ENCODE results near the gene FAM163B.

The FAM163B gene

DNA sequence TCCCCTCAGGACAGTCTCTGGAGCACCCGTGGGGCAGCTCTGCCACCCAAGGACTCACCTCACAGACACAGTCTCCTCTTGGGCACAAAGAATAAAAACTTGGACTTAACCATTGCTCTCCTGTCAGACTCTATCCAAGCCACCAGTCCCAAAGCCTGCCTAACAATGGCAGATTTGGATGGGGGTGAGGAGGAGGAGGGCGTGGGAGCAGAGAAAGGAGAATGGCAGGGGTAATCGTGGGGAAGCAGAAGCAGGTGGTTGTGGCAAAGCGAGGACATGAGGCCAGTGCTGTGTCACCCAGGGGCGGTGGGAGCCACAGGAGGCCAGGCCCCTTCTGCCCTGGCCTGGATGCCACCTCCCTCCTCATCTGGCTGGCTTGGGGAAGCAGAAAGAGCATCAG, 5.5 kb upstream of the FAM163B start:
- no peak for DNase-seq (ENCODE audit: low read depth in 1 of 2, low spot score in 1 of 2)
- H3K4me3 ChIP-seq (replicated peaks; ENCODE audit: insufficient read depth, low read length) = no peak overlapping the region
- peaks cover 4% of the 10 kb centered on the region for H3K27me3 ChIP-seq (ENCODE audit: insufficient read depth, poor library complexity, severe bottlenecking)
- TF ChIP-seq, protein P1, sequence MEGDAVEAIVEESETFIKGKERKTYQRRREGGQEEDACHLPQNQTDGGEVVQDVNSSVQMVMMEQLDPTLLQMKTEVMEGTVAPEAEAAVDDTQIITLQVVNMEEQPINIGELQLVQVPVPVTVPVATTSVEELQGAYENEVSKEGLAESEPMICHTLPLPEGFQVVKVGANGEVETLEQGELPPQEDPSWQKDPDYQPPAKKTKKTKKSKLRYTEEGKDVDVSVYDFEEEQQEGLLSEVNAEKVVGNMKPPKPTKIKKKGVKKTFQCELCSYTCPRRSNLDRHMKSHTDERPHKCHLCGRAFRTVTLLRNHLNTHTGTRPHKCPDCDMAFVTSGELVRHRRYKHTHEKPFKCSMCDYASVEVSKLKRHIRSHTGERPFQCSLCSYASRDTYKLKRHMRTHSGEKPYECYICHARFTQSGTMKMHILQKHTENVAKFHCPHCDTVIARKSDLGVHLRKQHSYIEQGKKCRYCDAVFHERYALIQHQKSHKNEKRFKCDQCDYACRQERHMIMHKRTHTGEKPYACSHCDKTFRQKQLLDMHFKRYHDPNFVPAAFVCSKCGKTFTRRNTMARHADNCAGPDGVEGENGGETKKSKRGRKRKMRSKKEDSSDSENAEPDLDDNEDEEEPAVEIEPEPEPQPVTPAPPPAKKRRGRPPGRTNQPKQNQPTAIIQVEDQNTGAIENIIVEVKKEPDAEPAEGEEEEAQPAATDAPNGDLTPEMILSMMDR (IDR thresholded peaks at IDR 0.05; ENCODE audit: insufficient read depth, low read length) = no peak
- no peak for TF ChIP-seq POLR2AphosphoS5 (IDR thresholded peaks at IDR 0.05; ENCODE audit: low read depth)
- TF ChIP-seq, protein P2, sequence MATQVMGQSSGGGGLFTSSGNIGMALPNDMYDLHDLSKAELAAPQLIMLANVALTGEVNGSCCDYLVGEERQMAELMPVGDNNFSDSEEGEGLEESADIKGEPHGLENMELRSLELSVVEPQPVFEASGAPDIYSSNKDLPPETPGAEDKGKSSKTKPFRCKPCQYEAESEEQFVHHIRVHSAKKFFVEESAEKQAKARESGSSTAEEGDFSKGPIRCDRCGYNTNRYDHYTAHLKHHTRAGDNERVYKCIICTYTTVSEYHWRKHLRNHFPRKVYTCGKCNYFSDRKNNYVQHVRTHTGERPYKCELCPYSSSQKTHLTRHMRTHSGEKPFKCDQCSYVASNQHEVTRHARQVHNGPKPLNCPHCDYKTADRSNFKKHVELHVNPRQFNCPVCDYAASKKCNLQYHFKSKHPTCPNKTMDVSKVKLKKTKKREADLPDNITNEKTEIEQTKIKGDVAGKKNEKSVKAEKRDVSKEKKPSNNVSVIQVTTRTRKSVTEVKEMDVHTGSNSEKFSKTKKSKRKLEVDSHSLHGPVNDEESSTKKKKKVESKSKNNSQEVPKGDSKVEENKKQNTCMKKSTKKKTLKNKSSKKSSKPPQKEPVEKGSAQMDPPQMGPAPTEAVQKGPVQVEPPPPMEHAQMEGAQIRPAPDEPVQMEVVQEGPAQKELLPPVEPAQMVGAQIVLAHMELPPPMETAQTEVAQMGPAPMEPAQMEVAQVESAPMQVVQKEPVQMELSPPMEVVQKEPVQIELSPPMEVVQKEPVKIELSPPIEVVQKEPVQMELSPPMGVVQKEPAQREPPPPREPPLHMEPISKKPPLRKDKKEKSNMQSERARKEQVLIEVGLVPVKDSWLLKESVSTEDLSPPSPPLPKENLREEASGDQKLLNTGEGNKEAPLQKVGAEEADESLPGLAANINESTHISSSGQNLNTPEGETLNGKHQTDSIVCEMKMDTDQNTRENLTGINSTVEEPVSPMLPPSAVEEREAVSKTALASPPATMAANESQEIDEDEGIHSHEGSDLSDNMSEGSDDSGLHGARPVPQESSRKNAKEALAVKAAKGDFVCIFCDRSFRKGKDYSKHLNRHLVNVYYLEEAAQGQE (IDR thresholded peaks at IDR 0.05; ENCODE audit: insufficient replicate concordance, low read depth) = no peak
- no peak for TF ChIP-seq SPI1 (IDR thresholded peaks at IDR 0.05; ENCODE audit: borderline replicate concordance, low read depth)
- no peak for TF ChIP-seq GABPA (IDR thresholded peaks at IDR 0.05; ENCODE audit: low read depth)
- no peak overlapping the region for H3K27ac ChIP-seq (replicated peaks)

DNA sequence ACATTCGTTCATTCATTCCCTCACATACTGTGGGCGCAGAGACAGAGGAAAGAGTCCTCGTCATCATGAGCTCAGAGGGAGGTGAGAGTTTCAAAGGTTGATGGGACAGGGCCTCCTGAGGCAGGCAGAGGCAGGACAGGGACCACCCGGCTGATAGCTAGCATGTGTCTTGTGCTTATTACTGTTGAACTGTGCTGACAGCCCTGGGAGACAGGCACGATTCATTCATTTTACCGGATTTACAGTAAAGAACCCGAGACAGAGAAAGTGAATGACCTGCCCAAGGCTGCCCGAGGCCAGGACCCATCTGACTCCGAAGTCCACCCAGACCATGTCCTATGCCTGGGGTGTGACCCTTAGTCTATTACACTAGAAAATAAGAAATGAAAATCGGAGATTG, 4.9 kb upstream of the FAM163B start:
- no peak for DNase-seq (ENCODE audit: low read depth in 1 of 2, low spot score in 1 of 2)
- H3K27me3 ChIP-seq (ENCODE audit: insufficient read depth, poor library complexity, severe bottlenecking) = peaks cover 2% of the 10 kb centered on the region
- H3K27ac ChIP-seq (replicated peaks) = no peak overlapping the region
- H3K4me3 ChIP-seq (replicated peaks; ENCODE audit: insufficient read depth, low read length) = no peak overlapping the region
- TF ChIP-seq, protein P2 (IDR thresholded peaks at IDR 0.05; ENCODE audit: insufficient replicate concordance, low read depth) = no peak
- no peak for TF ChIP-seq POLR2AphosphoS5 (IDR thresholded peaks at IDR 0.05; ENCODE audit: low read depth)

DNA sequence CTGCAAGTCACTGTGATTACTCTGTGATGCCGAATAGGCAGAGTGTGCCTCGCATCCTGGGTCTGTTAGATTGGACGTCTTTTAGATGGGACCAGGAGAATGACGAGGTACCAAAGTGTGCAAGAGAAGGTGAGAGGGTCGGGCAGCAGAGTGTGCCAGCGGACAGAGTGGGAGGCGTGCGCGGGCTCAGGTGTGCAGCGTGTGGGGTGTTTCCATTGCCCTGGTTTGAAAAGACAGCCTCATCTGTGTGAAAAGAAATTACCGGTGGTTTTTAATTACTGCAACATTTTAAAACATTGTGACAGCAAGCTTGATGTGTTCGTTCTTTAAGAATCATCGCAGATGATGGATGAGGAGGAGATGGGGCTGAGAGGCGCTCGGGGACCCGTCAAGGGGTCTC, 4.2 kb upstream of the FAM163B start:
- Histone ChIP-seq H3K27me3 (ENCODE audit: insufficient read depth, poor library complexity, severe bottlenecking) (peaks cover 2% of the 10 kb centered on the region), H3K27ac (replicated peaks) (no peak overlapping the region), H3K4me3 (replicated peaks; ENCODE audit: insufficient read depth, low read length) (no peak overlapping the region)
- TF ChIP-seq GABPA (IDR thresholded peaks at IDR 0.05; ENCODE audit: low read depth) (no peak), POLR2AphosphoS5 (IDR thresholded peaks at IDR 0.05; ENCODE audit: low read depth) (no peak), SPI1 (IDR thresholded peaks at IDR 0.05; ENCODE audit: borderline replicate concordance, low read depth) (no peak)
- TF ChIP-seq, protein P2 (IDR thresholded peaks at IDR 0.05; ENCODE audit: insufficient replicate concordance, low read depth) = no peak
- TF ChIP-seq, protein P1 (IDR thresholded peaks at IDR 0.05; ENCODE audit: insufficient read depth, low read length) = no peak
- DNase-seq (ENCODE audit: low read depth in 1 of 2, low spot score in 1 of 2) = no peak

DNA sequence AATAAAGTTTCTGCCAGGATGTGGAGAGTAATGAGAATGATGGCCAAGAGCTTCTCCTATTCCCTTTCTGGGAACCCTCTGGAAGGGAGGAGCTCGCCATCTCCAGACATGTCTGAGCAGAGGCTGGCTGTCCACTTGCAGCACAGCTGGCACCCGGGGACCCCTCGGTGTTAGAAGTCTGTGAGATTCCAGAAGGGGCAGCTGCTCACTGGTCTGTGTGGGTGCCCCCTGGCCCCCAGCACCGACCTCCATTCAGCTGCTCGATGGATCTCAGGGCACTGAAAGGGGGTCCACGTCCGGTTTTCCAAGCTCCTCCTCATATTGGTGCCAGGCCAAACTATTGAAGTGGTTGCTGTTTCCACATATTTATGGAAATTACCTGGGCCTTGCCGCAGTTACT, 3.6 kb upstream of the FAM163B start:
- TF ChIP-seq GABPA (IDR thresholded peaks at IDR 0.05; ENCODE audit: low read depth) = no peak
- TF ChIP-seq SPI1 (IDR thresholded peaks at IDR 0.05; ENCODE audit: borderline replicate concordance, low read depth) = no peak
- DNase-seq (ENCODE audit: low read depth in 1 of 2, low spot score in 1 of 2) = no peak
- peaks cover 2% of the 10 kb centered on the region for H3K27me3 ChIP-seq (ENCODE audit: insufficient read depth, poor library complexity, severe bottlenecking)

More for the DNA sequence above, 3.6 kb upstream of the FAM163B start:
- no peak overlapping the region for H3K4me3 ChIP-seq (replicated peaks; ENCODE audit: insufficient read depth, low read length)
- H3K27ac ChIP-seq (replicated peaks) = no peak overlapping the region
